WTC11 (cell line): Measurements from ENCODE around the gene FSD1. TPM values are rescaled to one million over a fixed set of nuclear protein-coding genes. Genes with fewer than 3 reads are reported as not detected.

Source experiments
- ATAC-seq: fragments of 200-7000 bp; cut with Tn5 transposase; 2 replicates; pipeline ENCODE4 v1.10.0; 2021; ENCODE audit warnings: mild to moderate bottlenecking, moderate library complexity
- CTCF ChIA-PET: fragments of 300-600 bp; sonication (Branson Sonifier 250); formaldehyde crosslinking; loops from one replicate; lab custom pipeline; 2021; ENCODE audit warnings: antibody characterized with exemption; lab: Charles Lee
- POLR2A ChIA-PET: fragments of 350-600 bp; sonication (Branson Sonifier 250); formaldehyde crosslinking; loops from one replicate; lab custom pipeline; 2021; ENCODE audit warnings: antibody characterized with exemption; lab: Charles Lee
- DNase-seq: peaks from one replicate; pipeline ENCODE4 v3.0.0; 2021; ENCODE audit warnings: low spot score
- H3K27ac Mint-ChIP-seq: 2 replicates; pipeline ENCODE4 v1.8.0; 2021; ENCODE audit warnings: mixed read lengths
- H3K27me3 Mint-ChIP-seq: 2 replicates; pipeline ENCODE4 v1.8.0; 2021; ENCODE audit warnings: low read depth, mild to moderate bottlenecking, moderate library complexity, mixed read lengths
- H3K36me3 Mint-ChIP-seq: 2 replicates; pipeline ENCODE4 v1.8.0; 2021; ENCODE audit warnings: mixed read lengths
- H3K4me1 Mint-ChIP-seq: 2 replicates; pipeline ENCODE4 v1.8.0; 2022; ENCODE audit warnings: mixed read lengths
- H3K4me3 Mint-ChIP-seq: 2 replicates; pipeline ENCODE4 v1.8.0; 2021; ENCODE audit warnings: mild to moderate bottlenecking, moderate library complexity, mixed read lengths
- H3K9me3 Mint-ChIP-seq: 2 replicates; pipeline ENCODE4 v1.8.0; 2021; ENCODE audit warnings: mixed read lengths
- CREB1 ChIP-seq: sonication (generic); formaldehyde crosslinking; IDR thresholded peaks from 2 replicates; pipeline ENCODE4 v1.8.0; 2023; ENCODE audit warnings: mild to moderate bottlenecking, missing genetic modification reagents
- ETV6 ChIP-seq: sonication (generic); formaldehyde crosslinking; IDR thresholded peaks from 2 replicates; pipeline ENCODE4 v1.8.1; 2022; ENCODE audit warnings: mild to moderate bottlenecking, missing genetic modification reagents
- GABPB1 ChIP-seq: sonication (generic); formaldehyde crosslinking; IDR thresholded peaks from 2 replicates; pipeline ENCODE4 v1.8.1; 2023; ENCODE audit warnings: mild to moderate bottlenecking, missing genetic modification reagents
- NR2C2 ChIP-seq: sonication (generic); formaldehyde crosslinking; IDR thresholded peaks from 2 replicates; pipeline ENCODE4 v1.8.0; 2022; ENCODE audit warnings: mild to moderate bottlenecking, missing genetic modification reagents
- PRRX2 ChIP-seq: fragments of 250-450 bp; sonication (Bioruptor Pico); IDR thresholded peaks from 2 replicates; pipeline ENCODE4 v1.8.0; 2021; ENCODE audit warnings: mild to moderate bottlenecking
- SMAD3 ChIP-seq: sonication (generic); formaldehyde crosslinking; IDR thresholded peaks from 2 replicates; pipeline ENCODE4 v1.8.0; 2022; ENCODE audit warnings: missing genetic modification reagents, mild to moderate bottlenecking, borderline replicate concordance
- SP1 ChIP-seq: sonication (generic); formaldehyde crosslinking; conservative IDR thresholded peaks from 2 replicates; pipeline ENCODE4 v1.8.1; 2022; ENCODE audit warnings: missing genetic modification reagents
- ZNF416 ChIP-seq: fragments of 250-450 bp; sonication (Bioruptor Pico); IDR thresholded peaks from 2 replicates; pipeline ENCODE4 v1.9.0; 2021; ENCODE audit warnings: mild to moderate bottlenecking, inconsistent platforms
- ZNF671 ChIP-seq: fragments of 250-450 bp; sonication (Bioruptor Pico); IDR thresholded peaks from 2 replicates; pipeline ENCODE4 v1.8.0; 2021; ENCODE audit warnings: mild to moderate bottlenecking
- total RNA-seq: library from RNA; stranded (reverse); gene quantifications from 3 replicates; pipeline ENCODE4 v1.2.3, GENCODE V29; 2021
- TF ChIP-seq, protein P1 (sequence below): sonication (generic); formaldehyde crosslinking; conservative IDR thresholded peaks from 2 replicates; pipeline ENCODE4 v1.8.1; 2023; ENCODE audit warnings: mild to moderate bottlenecking, low read depth, missing genetic modification reagents, moderate library complexity
- TF ChIP-seq, protein P2 (sequence below): fragments of 250-450 bp; sonication (Bioruptor Pico); IDR thresholded peaks from 2 replicates; pipeline ENCODE4 v1.8.0; 2021; ENCODE audit warnings: mild to moderate bottlenecking
- TF ChIP-seq, protein P3 (sequence below): fragments of 200-600 bp; IDR thresholded peaks from 2 replicates; pipeline ENCODE4 v1.8.0; 2022; ENCODE audit warnings: antibody characterized with exemption
- TF ChIP-seq, protein P4 (sequence below): sonication (generic); formaldehyde crosslinking; IDR thresholded peaks from 2 replicates; pipeline ENCODE4 v1.8.1; 2022; ENCODE audit warnings: low read depth, mild to moderate bottlenecking, moderate library complexity, missing genetic modification reagents, borderline replicate concordance
- TF ChIP-seq, protein P5 (sequence below): sonication (generic); formaldehyde crosslinking; IDR thresholded peaks from 2 replicates; pipeline ENCODE4 v1.8.0; 2022; ENCODE audit warnings: mild to moderate bottlenecking, missing genetic modification reagents
- TF ChIP-seq, protein P6 (sequence below): fragments of 250-450 bp; sonication (Bioruptor Pico); IDR thresholded peaks from 2 replicates; pipeline ENCODE4 v1.9.0; 2021; ENCODE audit warnings: moderate library complexity, mild to moderate bottlenecking, inconsistent platforms, borderline replicate concordance
- TF ChIP-seq, protein P7 (sequence below): fragments of 250-450 bp; sonication (Bioruptor Pico); IDR thresholded peaks from 2 replicates; pipeline ENCODE4 v2.1.2; 2022; ENCODE audit warnings: mild to moderate bottlenecking, moderate library complexity
- TF ChIP-seq, protein P8 (sequence below): sonication (generic); formaldehyde crosslinking; IDR thresholded peaks from 2 replicates; pipeline ENCODE4 v1.8.0; 2023; ENCODE audit warnings: missing genetic modification reagents, mild to moderate bottlenecking, borderline replicate concordance

FSD1 gene
- total RNA-seq, 1 experiment from 2014 or later = 61.3 TPM

DNA sequence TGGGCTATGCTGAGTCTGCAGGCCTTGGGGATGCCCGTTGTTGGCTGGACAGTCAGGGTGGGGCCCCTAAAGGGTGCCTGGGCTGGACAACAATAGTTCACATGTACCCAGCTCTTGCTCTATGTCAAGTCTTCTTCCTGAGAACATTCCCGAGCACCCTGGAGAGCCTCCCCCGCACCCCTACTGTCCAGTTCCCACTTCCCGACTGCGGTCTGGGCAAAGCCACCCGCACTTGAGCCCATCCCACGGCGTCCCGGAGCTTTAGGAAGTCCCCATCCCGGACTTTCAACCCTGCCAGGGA is 37.9 kb downstream of the FSD1 start:
- TF ChIP-seq ZNF671 (CRISPR knock-in tag) = no peak
- TF ChIP-seq, protein P1, sequence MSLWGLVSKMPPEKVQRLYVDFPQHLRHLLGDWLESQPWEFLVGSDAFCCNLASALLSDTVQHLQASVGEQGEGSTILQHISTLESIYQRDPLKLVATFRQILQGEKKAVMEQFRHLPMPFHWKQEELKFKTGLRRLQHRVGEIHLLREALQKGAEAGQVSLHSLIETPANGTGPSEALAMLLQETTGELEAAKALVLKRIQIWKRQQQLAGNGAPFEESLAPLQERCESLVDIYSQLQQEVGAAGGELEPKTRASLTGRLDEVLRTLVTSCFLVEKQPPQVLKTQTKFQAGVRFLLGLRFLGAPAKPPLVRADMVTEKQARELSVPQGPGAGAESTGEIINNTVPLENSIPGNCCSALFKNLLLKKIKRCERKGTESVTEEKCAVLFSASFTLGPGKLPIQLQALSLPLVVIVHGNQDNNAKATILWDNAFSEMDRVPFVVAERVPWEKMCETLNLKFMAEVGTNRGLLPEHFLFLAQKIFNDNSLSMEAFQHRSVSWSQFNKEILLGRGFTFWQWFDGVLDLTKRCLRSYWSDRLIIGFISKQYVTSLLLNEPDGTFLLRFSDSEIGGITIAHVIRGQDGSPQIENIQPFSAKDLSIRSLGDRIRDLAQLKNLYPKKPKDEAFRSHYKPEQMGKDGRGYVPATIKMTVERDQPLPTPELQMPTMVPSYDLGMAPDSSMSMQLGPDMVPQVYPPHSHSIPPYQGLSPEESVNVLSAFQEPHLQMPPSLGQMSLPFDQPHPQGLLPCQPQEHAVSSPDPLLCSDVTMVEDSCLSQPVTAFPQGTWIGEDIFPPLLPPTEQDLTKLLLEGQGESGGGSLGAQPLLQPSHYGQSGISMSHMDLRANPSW (CRISPR knock-in tag) = no peak
- no peak for TF ChIP-seq PRRX2 (CRISPR knock-in tag)
- no peak for TF ChIP-seq GABPB1
- TF ChIP-seq, protein P2, sequence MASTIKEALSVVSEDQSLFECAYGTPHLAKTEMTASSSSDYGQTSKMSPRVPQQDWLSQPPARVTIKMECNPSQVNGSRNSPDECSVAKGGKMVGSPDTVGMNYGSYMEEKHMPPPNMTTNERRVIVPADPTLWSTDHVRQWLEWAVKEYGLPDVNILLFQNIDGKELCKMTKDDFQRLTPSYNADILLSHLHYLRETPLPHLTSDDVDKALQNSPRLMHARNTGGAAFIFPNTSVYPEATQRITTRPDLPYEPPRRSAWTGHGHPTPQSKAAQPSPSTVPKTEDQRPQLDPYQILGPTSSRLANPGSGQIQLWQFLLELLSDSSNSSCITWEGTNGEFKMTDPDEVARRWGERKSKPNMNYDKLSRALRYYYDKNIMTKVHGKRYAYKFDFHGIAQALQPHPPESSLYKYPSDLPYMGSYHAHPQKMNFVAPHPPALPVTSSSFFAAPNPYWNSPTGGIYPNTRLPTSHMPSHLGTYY (CRISPR knock-in tag) = no peak
- no peak for TF ChIP-seq SMAD3
- no peak for TF ChIP-seq NR2C2
- TF ChIP-seq, protein P3, sequence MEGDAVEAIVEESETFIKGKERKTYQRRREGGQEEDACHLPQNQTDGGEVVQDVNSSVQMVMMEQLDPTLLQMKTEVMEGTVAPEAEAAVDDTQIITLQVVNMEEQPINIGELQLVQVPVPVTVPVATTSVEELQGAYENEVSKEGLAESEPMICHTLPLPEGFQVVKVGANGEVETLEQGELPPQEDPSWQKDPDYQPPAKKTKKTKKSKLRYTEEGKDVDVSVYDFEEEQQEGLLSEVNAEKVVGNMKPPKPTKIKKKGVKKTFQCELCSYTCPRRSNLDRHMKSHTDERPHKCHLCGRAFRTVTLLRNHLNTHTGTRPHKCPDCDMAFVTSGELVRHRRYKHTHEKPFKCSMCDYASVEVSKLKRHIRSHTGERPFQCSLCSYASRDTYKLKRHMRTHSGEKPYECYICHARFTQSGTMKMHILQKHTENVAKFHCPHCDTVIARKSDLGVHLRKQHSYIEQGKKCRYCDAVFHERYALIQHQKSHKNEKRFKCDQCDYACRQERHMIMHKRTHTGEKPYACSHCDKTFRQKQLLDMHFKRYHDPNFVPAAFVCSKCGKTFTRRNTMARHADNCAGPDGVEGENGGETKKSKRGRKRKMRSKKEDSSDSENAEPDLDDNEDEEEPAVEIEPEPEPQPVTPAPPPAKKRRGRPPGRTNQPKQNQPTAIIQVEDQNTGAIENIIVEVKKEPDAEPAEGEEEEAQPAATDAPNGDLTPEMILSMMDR = no peak
- TF ChIP-seq ZNF416 (CRISPR knock-in tag) = no peak
- no peak for TF ChIP-seq CREB1 (CRISPR knock-in tag)
- TF ChIP-seq, protein P4, sequence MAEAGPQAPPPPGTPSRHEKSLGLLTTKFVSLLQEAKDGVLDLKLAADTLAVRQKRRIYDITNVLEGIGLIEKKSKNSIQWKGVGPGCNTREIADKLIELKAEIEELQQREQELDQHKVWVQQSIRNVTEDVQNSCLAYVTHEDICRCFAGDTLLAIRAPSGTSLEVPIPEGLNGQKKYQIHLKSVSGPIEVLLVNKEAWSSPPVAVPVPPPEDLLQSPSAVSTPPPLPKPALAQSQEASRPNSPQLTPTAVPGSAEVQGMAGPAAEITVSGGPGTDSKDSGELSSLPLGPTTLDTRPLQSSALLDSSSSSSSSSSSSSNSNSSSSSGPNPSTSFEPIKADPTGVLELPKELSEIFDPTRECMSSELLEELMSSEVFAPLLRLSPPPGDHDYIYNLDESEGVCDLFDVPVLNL (CRISPR knock-in tag) = no peak
- TF ChIP-seq, protein P5, sequence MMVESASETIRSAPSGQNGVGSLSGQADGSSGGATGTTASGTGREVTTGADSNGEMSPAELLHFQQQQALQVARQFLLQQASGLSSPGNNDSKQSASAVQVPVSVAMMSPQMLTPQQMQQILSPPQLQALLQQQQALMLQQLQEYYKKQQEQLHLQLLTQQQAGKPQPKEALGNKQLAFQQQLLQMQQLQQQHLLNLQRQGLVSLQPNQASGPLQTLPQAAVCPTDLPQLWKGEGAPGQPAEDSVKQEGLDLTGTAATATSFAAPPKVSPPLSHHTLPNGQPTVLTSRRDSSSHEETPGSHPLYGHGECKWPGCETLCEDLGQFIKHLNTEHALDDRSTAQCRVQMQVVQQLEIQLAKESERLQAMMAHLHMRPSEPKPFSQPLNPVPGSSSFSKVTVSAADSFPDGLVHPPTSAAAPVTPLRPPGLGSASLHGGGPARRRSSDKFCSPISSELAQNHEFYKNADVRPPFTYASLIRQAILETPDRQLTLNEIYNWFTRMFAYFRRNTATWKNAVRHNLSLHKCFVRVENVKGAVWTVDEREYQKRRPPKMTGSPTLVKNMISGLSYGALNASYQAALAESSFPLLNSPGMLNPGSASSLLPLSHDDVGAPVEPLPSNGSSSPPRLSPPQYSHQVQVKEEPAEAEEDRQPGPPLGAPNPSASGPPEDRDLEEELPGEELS (CRISPR knock-in tag) = no peak
- TF ChIP-seq, protein P6, sequence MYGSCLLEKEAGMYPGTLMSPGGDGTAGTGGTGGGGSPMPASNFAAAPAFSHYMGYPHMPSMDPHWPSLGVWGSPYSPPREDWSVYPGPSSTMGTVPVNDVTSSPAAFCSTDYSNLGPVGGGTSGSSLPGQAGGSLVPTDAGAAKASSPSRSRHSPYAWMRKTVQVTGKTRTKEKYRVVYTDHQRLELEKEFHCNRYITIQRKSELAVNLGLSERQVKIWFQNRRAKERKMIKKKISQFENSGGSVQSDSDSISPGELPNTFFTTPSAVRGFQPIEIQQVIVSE (CRISPR knock-in tag) = no peak
- peak overlapping the region; percentile 85 for H3K4me3 Mint-ChIP-seq
- peak overlapping the region; percentile 97 for H3K27ac Mint-ChIP-seq
- H3K4me1 Mint-ChIP-seq = peaks cover 17% of the 10 kb centered on the region
- ChIA-PET POLR2A (interaction anchor here (0.6 to 2.2 kb wide), 21 partner anchors 8 to 128 kb away, joined by 3 to 17 read pairs (median 5); partner anchors contain the start of genes CHAF1A, FSD1, SH3GL1 and YJU2), CTCF (interaction anchor here (0.5 to 5.7 kb wide), 33 partner anchors 9 to 355 kb away, joined by 3 to 111 read pairs (median 4); partner anchors contain the start of genes CHAF1A, FSD1, PLIN5 and SH3GL1)
- H3K27me3 Mint-ChIP-seq = peaks cover 12% of the 10 kb centered on the region
- ATAC-seq (no peak), DNase-seq (no peak)
- H3K36me3 Mint-ChIP-seq = peaks cover 16% of the 10 kb centered on the region
- no peaks in the 10 kb centered on the region for H3K9me3 Mint-ChIP-seq

DNA sequence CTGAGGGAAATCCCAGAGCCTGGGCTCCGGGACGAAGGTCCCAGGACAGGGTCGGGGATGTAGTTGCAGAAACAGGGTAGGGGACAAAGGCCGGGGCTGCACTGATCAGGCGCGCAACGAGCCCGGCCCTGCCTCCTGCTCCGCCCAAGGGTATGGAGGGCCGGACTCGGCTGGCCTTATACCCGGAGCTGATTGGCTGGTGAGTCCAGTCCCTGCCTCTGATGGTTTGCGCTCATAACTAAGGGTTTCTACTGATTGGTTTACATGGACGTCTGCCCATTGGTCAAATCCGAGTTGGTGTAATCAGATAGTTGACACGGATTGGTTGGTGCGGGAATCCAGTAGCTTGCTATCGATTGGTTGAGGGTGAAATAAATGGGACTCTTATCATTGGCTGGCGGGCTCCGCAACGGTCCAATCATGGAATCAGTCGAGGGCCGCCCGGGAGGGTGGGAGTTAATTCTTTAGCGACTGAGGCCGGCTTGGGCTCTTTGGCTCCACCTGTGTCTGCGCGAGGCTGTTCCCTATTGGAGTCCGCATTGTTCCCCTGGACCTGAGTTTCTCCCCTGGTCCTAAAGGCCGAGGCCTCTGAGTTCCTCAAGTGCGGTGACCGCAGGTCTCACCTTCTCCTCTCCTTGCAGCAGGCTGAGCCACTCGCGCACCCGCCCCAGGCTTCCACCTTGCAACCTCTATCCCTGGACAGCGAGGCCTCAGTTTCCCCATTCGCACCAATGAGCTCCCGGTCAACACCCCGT is 38.4 kb downstream of the FSD1 start:
- DNase-seq (peak; percentile 96), ATAC-seq (peak; percentile 93)
- ChIA-PET CTCF (interaction anchor here (0.5 to 5.7 kb wide), 36 partner anchors 9 to 355 kb away, joined by 3 to 111 read pairs (median 4); partner anchors contain the start of genes CHAF1A, FSD1, PLIN5 and SH3GL1), POLR2A (interaction anchor here (0.6 to 2.2 kb wide), 23 partner anchors 9 to 128 kb away, joined by 3 to 17 read pairs (median 5); partner anchors contain the start of genes CHAF1A, FSD1, SH3GL1 and YJU2)
- peak overlapping the region; percentile 85 for H3K4me3 Mint-ChIP-seq
- peak overlapping the region; percentile 98 for H3K27ac Mint-ChIP-seq
- H3K36me3 Mint-ChIP-seq = peaks cover 18% of the 10 kb centered on the region
- H3K4me1 Mint-ChIP-seq = peaks cover 15% of the 10 kb centered on the region
- H3K27me3 Mint-ChIP-seq = peaks cover 12% of the 10 kb centered on the region
- no peaks in the 10 kb centered on the region for H3K9me3 Mint-ChIP-seq
- TF ChIP-seq SMAD3 (0 out of 2 replicates have a peak, but pooled peaks have one; percentile 47), GABPB1 (peak; percentile 53; the same call in 1 of the 2 replicates), SP1 (no peak), ETV6 (CRISPR knock-in tag) (peak; percentile 48)
- TF ChIP-seq, protein P7, sequence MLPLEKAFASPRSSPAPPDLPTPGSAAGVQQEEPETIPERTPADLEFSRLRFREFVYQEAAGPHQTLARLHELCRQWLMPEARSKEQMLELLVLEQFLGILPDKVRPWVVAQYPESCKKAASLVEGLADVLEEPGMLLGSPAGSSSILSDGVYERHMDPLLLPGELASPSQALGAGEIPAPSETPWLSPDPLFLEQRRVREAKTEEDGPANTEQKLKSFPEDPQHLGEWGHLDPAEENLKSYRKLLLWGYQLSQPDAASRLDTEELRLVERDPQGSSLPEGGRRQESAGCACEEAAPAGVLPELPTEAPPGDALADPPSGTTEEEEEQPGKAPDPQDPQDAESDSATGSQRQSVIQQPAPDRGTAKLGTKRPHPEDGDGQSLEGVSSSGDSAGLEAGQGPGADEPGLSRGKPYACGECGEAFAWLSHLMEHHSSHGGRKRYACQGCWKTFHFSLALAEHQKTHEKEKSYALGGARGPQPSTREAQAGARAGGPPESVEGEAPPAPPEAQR = peak; percentile 99
- TF ChIP-seq, protein P8, sequence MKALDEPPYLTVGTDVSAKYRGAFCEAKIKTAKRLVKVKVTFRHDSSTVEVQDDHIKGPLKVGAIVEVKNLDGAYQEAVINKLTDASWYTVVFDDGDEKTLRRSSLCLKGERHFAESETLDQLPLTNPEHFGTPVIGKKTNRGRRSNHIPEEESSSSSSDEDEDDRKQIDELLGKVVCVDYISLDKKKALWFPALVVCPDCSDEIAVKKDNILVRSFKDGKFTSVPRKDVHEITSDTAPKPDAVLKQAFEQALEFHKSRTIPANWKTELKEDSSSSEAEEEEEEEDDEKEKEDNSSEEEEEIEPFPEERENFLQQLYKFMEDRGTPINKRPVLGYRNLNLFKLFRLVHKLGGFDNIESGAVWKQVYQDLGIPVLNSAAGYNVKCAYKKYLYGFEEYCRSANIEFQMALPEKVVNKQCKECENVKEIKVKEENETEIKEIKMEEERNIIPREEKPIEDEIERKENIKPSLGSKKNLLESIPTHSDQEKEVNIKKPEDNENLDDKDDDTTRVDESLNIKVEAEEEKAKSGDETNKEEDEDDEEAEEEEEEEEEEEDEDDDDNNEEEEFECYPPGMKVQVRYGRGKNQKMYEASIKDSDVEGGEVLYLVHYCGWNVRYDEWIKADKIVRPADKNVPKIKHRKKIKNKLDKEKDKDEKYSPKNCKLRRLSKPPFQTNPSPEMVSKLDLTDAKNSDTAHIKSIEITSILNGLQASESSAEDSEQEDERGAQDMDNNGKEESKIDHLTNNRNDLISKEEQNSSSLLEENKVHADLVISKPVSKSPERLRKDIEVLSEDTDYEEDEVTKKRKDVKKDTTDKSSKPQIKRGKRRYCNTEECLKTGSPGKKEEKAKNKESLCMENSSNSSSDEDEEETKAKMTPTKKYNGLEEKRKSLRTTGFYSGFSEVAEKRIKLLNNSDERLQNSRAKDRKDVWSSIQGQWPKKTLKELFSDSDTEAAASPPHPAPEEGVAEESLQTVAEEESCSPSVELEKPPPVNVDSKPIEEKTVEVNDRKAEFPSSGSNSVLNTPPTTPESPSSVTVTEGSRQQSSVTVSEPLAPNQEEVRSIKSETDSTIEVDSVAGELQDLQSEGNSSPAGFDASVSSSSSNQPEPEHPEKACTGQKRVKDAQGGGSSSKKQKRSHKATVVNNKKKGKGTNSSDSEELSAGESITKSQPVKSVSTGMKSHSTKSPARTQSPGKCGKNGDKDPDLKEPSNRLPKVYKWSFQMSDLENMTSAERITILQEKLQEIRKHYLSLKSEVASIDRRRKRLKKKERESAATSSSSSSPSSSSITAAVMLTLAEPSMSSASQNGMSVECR = peak; percentile 26; the same call in 1 of the 2 replicates
